Measurements from ENCODE around the gene DCANP1. TPM values are rescaled to one million over a fixed set of nuclear protein-coding genes. Genes with fewer than 3 reads are reported as not detected.

DCANP1 gene
- polyA plus RNA-seq, 1 donor (not counting 4 experiments of a cell fraction or from before 2014, with no cell fraction given), result not detected

- no peak overlapping the region for H2AFZ ChIP-seq (ENCODE audit: control insufficient read depth, low read length)
- dilution Hi-C loops (cut with MboI; ENCODE audit: extremely low pct_ligation_motif_present, low sequenced_read_pairs), result loop anchor here (25.0 kb wide), 1 partner anchor 381 kb away; the partner anchor contains the start of gene SLC25A48
- no peaks in the 10 kb centered on the region for H3K9me1 ChIP-seq (ENCODE audit: control insufficient read depth, extremely low read depth, insufficient read depth, low read length)
- peaks cover 26% of the 10 kb centered on the region for H3K27me3 ChIP-seq (ENCODE audit: control insufficient read depth, extremely low read depth, insufficient read depth, low read length)
- FAIRE-seq (no peak), DNase-seq (ENCODE audit: low read depth, low spot score) (no peak)
- no peaks in the 10 kb centered on the region for H3K9me3 ChIP-seq (ENCODE audit: control insufficient read depth, low read depth, low read length)
- no peak overlapping the region for H3K4me2 ChIP-seq (ENCODE audit: control insufficient read depth, extremely low read depth, insufficient read depth, low read depth, low read length)
- H4K20me1 ChIP-seq (ENCODE audit: control insufficient read depth, extremely low read depth, insufficient read depth, low read length), result no peaks in the 10 kb centered on the region
- H3K4me1 ChIP-seq (ENCODE audit: control insufficient read depth, extremely low read depth, insufficient read depth, low read length), result peaks cover 4% of the 10 kb centered on the region
- H3K9ac ChIP-seq (ENCODE audit: control insufficient read depth, extremely low read depth, insufficient read depth, low read length), result no peak overlapping the region
- TF ChIP-seq EZH2 (IDR thresholded peaks at IDR 0.05; ENCODE audit: low read length), result no peak
- TF ChIP-seq, protein P1, sequence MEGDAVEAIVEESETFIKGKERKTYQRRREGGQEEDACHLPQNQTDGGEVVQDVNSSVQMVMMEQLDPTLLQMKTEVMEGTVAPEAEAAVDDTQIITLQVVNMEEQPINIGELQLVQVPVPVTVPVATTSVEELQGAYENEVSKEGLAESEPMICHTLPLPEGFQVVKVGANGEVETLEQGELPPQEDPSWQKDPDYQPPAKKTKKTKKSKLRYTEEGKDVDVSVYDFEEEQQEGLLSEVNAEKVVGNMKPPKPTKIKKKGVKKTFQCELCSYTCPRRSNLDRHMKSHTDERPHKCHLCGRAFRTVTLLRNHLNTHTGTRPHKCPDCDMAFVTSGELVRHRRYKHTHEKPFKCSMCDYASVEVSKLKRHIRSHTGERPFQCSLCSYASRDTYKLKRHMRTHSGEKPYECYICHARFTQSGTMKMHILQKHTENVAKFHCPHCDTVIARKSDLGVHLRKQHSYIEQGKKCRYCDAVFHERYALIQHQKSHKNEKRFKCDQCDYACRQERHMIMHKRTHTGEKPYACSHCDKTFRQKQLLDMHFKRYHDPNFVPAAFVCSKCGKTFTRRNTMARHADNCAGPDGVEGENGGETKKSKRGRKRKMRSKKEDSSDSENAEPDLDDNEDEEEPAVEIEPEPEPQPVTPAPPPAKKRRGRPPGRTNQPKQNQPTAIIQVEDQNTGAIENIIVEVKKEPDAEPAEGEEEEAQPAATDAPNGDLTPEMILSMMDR (optimal IDR thresholded peaks at IDR 0.05 in 1 of 3, IDR thresholded peaks at IDR 0.05 in 1 of 3, conservative IDR thresholded peaks at IDR 0.05 in 1 of 3; ENCODE audit: extremely low read depth in 1 of 3, insufficient read depth in 2 of 3, low read length in 3 of 3), result no peak
- no peak overlapping the region for H3K27ac ChIP-seq (ENCODE audit: control insufficient read depth, insufficient read depth, low read length)
- H3K4me3 ChIP-seq (ENCODE audit: control insufficient read depth in 2 of 3, extremely low read depth in 1 of 3, insufficient read depth in 2 of 3, low read depth in 1 of 3, low read length in 3 of 3), result no peak overlapping the region
- H3K79me2 ChIP-seq (ENCODE audit: control insufficient read depth, insufficient read depth, low read length), result no peaks in the 10 kb centered on the region
- H3K36me3 ChIP-seq (ENCODE audit: control insufficient read depth in 2 of 2, extremely low read depth in 1 of 2, insufficient read depth in 2 of 2, low read length in 2 of 2), result no peaks in the 10 kb centered on the region
These were observed 8.7 kb upstream of the DCANP1 start for GRCh38 chr5:135455876-135456237.

- no peak overlapping the region for H3K9ac ChIP-seq (ENCODE audit: control insufficient read depth, extremely low read depth, insufficient read depth, low read length)
- no peaks in the 10 kb centered on the region for H3K9me1 ChIP-seq (ENCODE audit: control insufficient read depth, extremely low read depth, insufficient read depth, low read length)
- dilution Hi-C loops (cut with MboI; ENCODE audit: extremely low pct_ligation_motif_present, low sequenced_read_pairs), result loop anchor here (25.0 kb wide), 1 partner anchor 382 kb away; the partner anchor contains the start of gene SLC25A48
- no peaks in the 10 kb centered on the region for H3K79me2 ChIP-seq (ENCODE audit: control insufficient read depth, insufficient read depth, low read length)
- H3K36me3 ChIP-seq (ENCODE audit: control insufficient read depth in 2 of 2, extremely low read depth in 1 of 2, insufficient read depth in 2 of 2, low read length in 2 of 2), result no peaks in the 10 kb centered on the region
- peaks cover 33% of the 10 kb centered on the region for H3K27me3 ChIP-seq (ENCODE audit: control insufficient read depth, extremely low read depth, insufficient read depth, low read length)
- H3K4me3 ChIP-seq (ENCODE audit: control insufficient read depth in 2 of 3, extremely low read depth in 1 of 3, insufficient read depth in 2 of 3, low read depth in 1 of 3, low read length in 3 of 3), result no peak overlapping the region
- H4K20me1 ChIP-seq (ENCODE audit: control insufficient read depth, extremely low read depth, insufficient read depth, low read length), result no peaks in the 10 kb centered on the region
- no peak for DNase-seq (ENCODE audit: low read depth, low spot score)
- no peak for TF ChIP-seq EZH2 (IDR thresholded peaks at IDR 0.05; ENCODE audit: low read length)
- TF ChIP-seq, protein P1 (optimal IDR thresholded peaks at IDR 0.05 in 1 of 3, IDR thresholded peaks at IDR 0.05 in 1 of 3, conservative IDR thresholded peaks at IDR 0.05 in 1 of 3; ENCODE audit: extremely low read depth in 1 of 3, insufficient read depth in 2 of 3, low read length in 3 of 3), result no peak
- FAIRE-seq, result no peak
- H3K4me1 ChIP-seq (ENCODE audit: control insufficient read depth, extremely low read depth, insufficient read depth, low read length), result peaks cover 4% of the 10 kb centered on the region
- no peak overlapping the region for H3K4me2 ChIP-seq (ENCODE audit: control insufficient read depth, extremely low read depth, insufficient read depth, low read depth, low read length)
- H2AFZ ChIP-seq (ENCODE audit: control insufficient read depth, low read length), result no peak overlapping the region
- no peak overlapping the region for H3K27ac ChIP-seq (ENCODE audit: control insufficient read depth, insufficient read depth, low read length)
- H3K9me3 ChIP-seq (ENCODE audit: control insufficient read depth, low read depth, low read length), result no peaks in the 10 kb centered on the region
These were observed 7.8 kb upstream of the DCANP1 start for GRCh38 chr5:135454946-135455345.

Data from keratinocyte (primary cell).